Measurements from ENCODE around the gene UXT.

Gene UXT

DNA sequence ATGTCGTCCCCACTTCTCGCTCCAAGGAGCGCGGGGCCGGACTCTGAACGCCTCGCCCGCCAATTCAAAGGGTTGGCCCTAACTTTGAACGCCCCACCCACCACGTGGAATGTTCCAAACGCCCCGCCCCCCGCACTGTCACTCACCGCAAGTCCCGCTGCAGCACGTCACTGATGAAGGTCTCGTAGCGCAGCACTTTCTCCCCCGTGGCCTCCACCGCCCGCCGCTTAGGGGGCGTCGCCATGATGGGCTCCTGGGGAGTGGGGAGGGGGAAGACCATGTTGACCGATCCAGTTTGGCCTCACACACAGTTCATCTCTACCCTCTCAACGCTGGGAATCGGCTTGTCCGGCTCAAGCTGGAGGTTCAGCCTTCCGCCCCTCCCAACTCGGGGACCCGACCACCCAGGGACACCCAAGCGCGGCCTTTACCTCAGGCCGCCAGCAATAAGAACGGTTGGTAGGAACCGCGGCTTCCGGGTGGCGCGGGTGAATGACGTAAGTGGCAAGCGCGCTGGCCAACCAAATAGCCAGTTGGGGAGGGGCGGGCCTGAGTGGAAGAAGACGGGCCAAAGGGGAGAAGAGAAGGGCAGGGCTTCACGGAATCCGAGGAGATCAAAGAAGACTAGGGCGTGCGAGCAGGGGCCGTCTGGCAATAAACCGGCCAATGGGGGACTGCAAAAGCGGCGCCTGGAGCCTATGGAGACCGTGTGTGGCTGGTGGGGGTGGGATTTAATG lies at the start of gene UXT:
Gene UXT (minus strand): TSS at position 497 of the 737 bp plus-strand sequence. CDS start 253 bp downstream, at position 244.
- Histone ChIP-seq H3K27ac (ENCODE audit: low read length) (peak within 1 kb of the TSS; percentile 100), H3K36me3 (ENCODE audit: insufficient read depth, low read length) (peaks cover 29% of the 10 kb centered on the region), H3K4me2 (ENCODE audit: insufficient read depth, low read length) (peak within 1 kb of the TSS; percentile 78), H3K4me1 (ENCODE audit: insufficient read depth, low read length) (peaks cover 24% of the 10 kb centered on the region), H3K27me3 (ENCODE audit: insufficient read depth, low read length, poor library complexity) (no peaks in the 10 kb centered on the region), H2AFZ (ENCODE audit: low read depth, low read length) (peak within 1 kb of the TSS; percentile 85), H3K79me2 (ENCODE audit: insufficient read depth, low read length) (peaks cover 14% of the 10 kb centered on the region), H3K4me3 (ENCODE audit: low read depth in 1 of 2, low read length in 2 of 2) (peak within 1 kb of the TSS; percentile 70 to 83; a peak in 3 of 4 replicates), H4K20me1 (ENCODE audit: insufficient read depth, low read length) (no peaks in the 10 kb centered on the region), H3K9me3 (ENCODE audit: insufficient read depth, low read length, severe bottlenecking) (no peaks in the 10 kb centered on the region), H3K9ac (ENCODE audit: low read depth, low read length) (peak within 1 kb of the TSS; percentile 91)
- DNase-seq (peak; percentile 96), ATAC-seq (ENCODE audit: insufficient read depth, low read depth) (peak; percentile 88)
- no peak for TF ChIP-seq EZH2 (IDR thresholded peaks at IDR 0.05; ENCODE audit: borderline replicate concordance, low read depth, low read length, severe bottlenecking)
- TF ChIP-seq CTCF (IDR thresholded peaks at IDR 0.05; ENCODE audit: borderline replicate concordance, extremely low read depth, low read length, poor library complexity, severe bottlenecking): no peak

GRCh38 chrX:47707031-47707780 lies 48.2 kb upstream of the UXT start:
- Histone ChIP-seq H2AFZ (ENCODE audit: low read depth, low read length) (no peak overlapping the region), H3K4me2 (ENCODE audit: insufficient read depth, low read length) (no peak overlapping the region), H3K27me3 (ENCODE audit: insufficient read depth, low read length, poor library complexity) (no peaks in the 10 kb centered on the region), H3K79me2 (ENCODE audit: insufficient read depth, low read length) (no peaks in the 10 kb centered on the region), H3K27ac (ENCODE audit: low read length) (no peak overlapping the region), H3K4me1 (ENCODE audit: insufficient read depth, low read length) (no peaks in the 10 kb centered on the region), H3K36me3 (ENCODE audit: insufficient read depth, low read length) (no peaks in the 10 kb centered on the region), H3K9ac (ENCODE audit: low read depth, low read length) (no peak overlapping the region), H3K4me3 (ENCODE audit: low read depth in 1 of 2, low read length in 2 of 2) (no peak overlapping the region), H3K9me3 (ENCODE audit: insufficient read depth, low read length, severe bottlenecking) (no peaks in the 10 kb centered on the region), H4K20me1 (ENCODE audit: insufficient read depth, low read length) (no peaks in the 10 kb centered on the region)
- DNase-seq (no peak), ATAC-seq (ENCODE audit: insufficient read depth, low read depth) (no peak)
- TF ChIP-seq CTCF (IDR thresholded peaks at IDR 0.05; ENCODE audit: borderline replicate concordance, extremely low read depth, low read length, poor library complexity, severe bottlenecking) (no peak), EZH2 (IDR thresholded peaks at IDR 0.05; ENCODE audit: borderline replicate concordance, low read depth, low read length, severe bottlenecking) (no peak)

- TF ChIP-seq EZH2 (IDR thresholded peaks at IDR 0.05; ENCODE audit: borderline replicate concordance, low read depth, low read length, severe bottlenecking) (no peak), CTCF (IDR thresholded peaks at IDR 0.05; ENCODE audit: borderline replicate concordance, extremely low read depth, low read length, poor library complexity, severe bottlenecking) (no peak)
- Histone ChIP-seq H2AFZ (ENCODE audit: low read depth, low read length) (no peak overlapping the region), H3K4me3 (ENCODE audit: low read depth in 1 of 2, low read length in 2 of 2) (no peak overlapping the region), H3K4me2 (ENCODE audit: insufficient read depth, low read length) (no peak overlapping the region), H3K4me1 (ENCODE audit: insufficient read depth, low read length) (no peaks in the 10 kb centered on the region), H3K9ac (ENCODE audit: low read depth, low read length) (no peak overlapping the region), H4K20me1 (ENCODE audit: insufficient read depth, low read length) (no peaks in the 10 kb centered on the region), H3K79me2 (ENCODE audit: insufficient read depth, low read length) (no peaks in the 10 kb centered on the region), H3K27me3 (ENCODE audit: insufficient read depth, low read length, poor library complexity) (no peaks in the 10 kb centered on the region), H3K27ac (ENCODE audit: low read length) (no peak overlapping the region), H3K36me3 (ENCODE audit: insufficient read depth, low read length) (no peaks in the 10 kb centered on the region), H3K9me3 (ENCODE audit: insufficient read depth, low read length, severe bottlenecking) (no peaks in the 10 kb centered on the region)
- no peak for ATAC-seq (ENCODE audit: insufficient read depth, low read depth)
- no peak for DNase-seq
These were observed 47.6 kb upstream of the UXT start for GRCh38 chrX:47706575-47706974.
